ENCODE measurements around the gene RFX7. TPM values are rescaled to one million over a fixed set of nuclear protein-coding genes. Genes with fewer than 3 reads are reported as not detected.

RFX7 gene
- total and polyA plus RNA-seq, 2 of the 4 experiments (the other 2 are of a cell fraction) = 4.1 to 10.6 TPM

DNA sequence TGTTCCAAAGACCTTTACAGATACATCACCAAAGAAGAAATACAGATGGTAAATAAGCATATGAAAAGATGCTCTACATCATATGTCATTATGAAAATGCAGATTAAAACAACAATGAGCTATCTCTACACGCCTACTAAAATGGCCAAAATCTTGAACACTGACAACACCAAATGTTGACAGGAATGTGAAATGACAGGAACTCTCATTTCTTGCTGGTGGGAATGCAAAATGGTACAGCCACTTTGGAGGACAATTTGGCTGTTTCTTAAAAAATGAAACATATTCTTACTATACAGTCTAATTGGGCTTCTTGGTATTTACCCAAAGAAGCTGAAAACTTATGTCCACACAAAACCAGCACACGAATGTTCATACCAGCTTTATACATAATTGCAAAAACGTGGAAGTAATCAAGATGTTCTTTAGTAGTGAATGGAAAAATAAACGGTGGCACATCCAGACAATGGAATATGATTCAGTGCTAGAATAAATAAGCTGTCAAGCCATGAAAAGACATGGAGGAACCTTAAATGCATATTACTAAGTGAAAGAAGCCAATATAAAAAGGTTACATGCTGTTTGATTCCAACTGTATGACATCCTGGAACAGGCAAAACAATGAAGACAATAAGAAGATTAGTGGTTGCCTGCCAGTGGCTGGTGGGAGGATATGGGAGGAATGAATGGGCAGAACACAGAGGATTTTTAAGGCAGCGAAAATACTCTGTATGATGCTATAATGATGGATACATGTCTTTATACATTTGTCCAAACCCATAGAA, 169.0 kb downstream of the RFX7 start:
- Histone ChIP-seq H3K27ac (ENCODE audit: insufficient read depth, low read length) (no peak overlapping the region), H3K23ac (ENCODE audit: low read depth, low read length) (no peak overlapping the region), H3K56ac (ENCODE audit: extremely low read depth, insufficient read depth, low read length) (no peak overlapping the region), H4K5ac (ENCODE audit: low read depth, low read length) (no peak overlapping the region), H3K14ac (replicated peaks; ENCODE audit: low read depth, low read length) (no peak overlapping the region), H4K91ac (ENCODE audit: insufficient read depth, low read depth, low read length) (no peak overlapping the region), H3K4me2 (ENCODE audit: low read depth, low read length) (no peak overlapping the region), H3K9me3 (ENCODE audit: control insufficient read depth, insufficient read depth, low read length) (no peaks in the 10 kb centered on the region), H4K8ac (ENCODE audit: low read depth in 2 of 2, low read length in 2 of 2) (no peak overlapping the region), H3K4me1 (ENCODE audit: control insufficient read depth, insufficient read depth, low read length) (no peaks in the 10 kb centered on the region), H3K79me1 (ENCODE audit: low read depth in 1 of 2, low read length in 2 of 2) (no peaks in the 10 kb centered on the region), H3K4me3 (ENCODE audit: insufficient read depth, low read depth, low read length) (no peak overlapping the region), H2BK120ac (ENCODE audit: low read depth, low read length) (no peak overlapping the region), H3K18ac (ENCODE audit: low read depth, low read length) (no peak overlapping the region), H3K4ac (ENCODE audit: low read depth, low read length) (no peak overlapping the region), H2AK5ac (ENCODE audit: low read depth, low read length) (no peak overlapping the region), H4K20me1 (ENCODE audit: insufficient read depth, low read length) (no peaks in the 10 kb centered on the region), H2AFZ (replicated peaks; ENCODE audit: low read length, poor library complexity) (no peak overlapping the region), H3K36me3 (ENCODE audit: control insufficient read depth, insufficient read depth, low read length) (no peaks in the 10 kb centered on the region), H2AK9ac (replicated peaks; ENCODE audit: low read depth, low read length, poor library complexity) (no peak overlapping the region), H2BK15ac (ENCODE audit: low read depth, low read length) (no peak overlapping the region), H2BK5ac (ENCODE audit: low read depth, low read length, poor library complexity, severe bottlenecking) (no peak overlapping the region), H3K9me1 (ENCODE audit: insufficient read depth, low read length) (no peaks in the 10 kb centered on the region), H3K9ac (ENCODE audit: low read depth, low read length) (no peak overlapping the region), H2BK20ac (ENCODE audit: low read depth, low read length) (no peak overlapping the region), H3K27me3 (ENCODE audit: control insufficient read depth, insufficient read depth, low read length) (0 out of 2 replicates have a peak, but pooled peaks cover 1% of the 10 kb centered on the region)
- intact Hi-C loops (cut with micrococcal nuclease) (no loop called here), dilution Hi-C loops (cut with HindIII; ENCODE audit: low sequenced_read_pairs, unreplicated experiment) (no loop called here), in situ Hi-C loops (cut with MboI; ENCODE audit: low sequenced_read_pairs) (no loop called here)
- no peak for ATAC-seq (ENCODE audit: low read depth)
- no peak for DNase-seq
- no TSS peak for BruUV-seq (replicated peaks)
- ChIA-PET POLR2A (ENCODE audit: unreplicated experiment) (no interaction called here), CTCF (no interaction called here)
- WGBS, 2 experiments (ENCODE audit: extremely low coverage in 2 of 2, insufficient read length in 1 of 2) = no CpG with 5 or more reads among the region's 5 CpGs
- TF ChIP-seq, protein P1, sequence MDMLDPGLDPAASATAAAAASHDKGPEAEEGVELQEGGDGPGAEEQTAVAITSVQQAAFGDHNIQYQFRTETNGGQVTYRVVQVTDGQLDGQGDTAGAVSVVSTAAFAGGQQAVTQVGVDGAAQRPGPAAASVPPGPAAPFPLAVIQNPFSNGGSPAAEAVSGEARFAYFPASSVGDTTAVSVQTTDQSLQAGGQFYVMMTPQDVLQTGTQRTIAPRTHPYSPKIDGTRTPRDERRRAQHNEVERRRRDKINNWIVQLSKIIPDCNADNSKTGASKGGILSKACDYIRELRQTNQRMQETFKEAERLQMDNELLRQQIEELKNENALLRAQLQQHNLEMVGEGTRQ (IDR thresholded peaks at IDR 0.05; ENCODE audit: low read depth, low read length) = no peak
- TF ChIP-seq POLR2A (IDR thresholded peaks at IDR 0.05; ENCODE audit: low read depth, low read length) (no peak), NFE2L2 (IDR thresholded peaks at IDR 0.05; ENCODE audit: low read depth, low read length) (no peak), SMC3 (IDR thresholded peaks at IDR 0.05; ENCODE audit: low read depth, low read length) (no peak), RFX5 (IDR thresholded peaks at IDR 0.05; ENCODE audit: low read depth, low read length) (no peak), MXI1 (IDR thresholded peaks at IDR 0.05; ENCODE audit: borderline replicate concordance, low read depth, low read length) (no peak), ELK1 (IDR thresholded peaks at IDR 0.05; ENCODE audit: borderline replicate concordance, low read depth, low read length) (no peak), FOS (IDR thresholded peaks at IDR 0.05; ENCODE audit: low read depth, low read length) (no peak), CTCF (conservative IDR thresholded peaks at IDR 0.05; ENCODE audit: low read depth, low read length) (no peak), RCOR1 (IDR thresholded peaks at IDR 0.05; ENCODE audit: insufficient replicate concordance, low read length) (no peak), RAD21 (IDR thresholded peaks at IDR 0.05; ENCODE audit: low read length) (no peak), MAZ (IDR thresholded peaks at IDR 0.05; ENCODE audit: borderline replicate concordance, low read depth, low read length) (no peak), MAFK (IDR thresholded peaks at IDR 0.05; ENCODE audit: low read depth, low read length) (no peak), CEBPB (IDR thresholded peaks at IDR 0.05; ENCODE audit: low read depth, low read length) (no peak), CHD1 (IDR thresholded peaks at IDR 0.05; ENCODE audit: low read depth, low read length) (no peak)
